Skeletal muscle tissue (tissue), 4 donors: ENCODE results near the gene OCRL. TPM values are rescaled to one million over a fixed set of nuclear protein-coding genes. Genes with fewer than 3 reads are reported as not detected.

Experiments used
- H3K27ac ChIP-seq: one replicate; pipeline ENCODE4 v1.7.0; 2013; ENCODE audit warnings: mild to moderate bottlenecking, low read depth, low read length, inconsistent platforms
- H3K27me3 ChIP-seq, 3 donors: one replicate each; pipeline ENCODE4 v1.7.0; 2013; ENCODE audit warnings: low read length in 3 of 3; ENCODE audit not compliant: control insufficient read depth in 3 of 3, insufficient read depth in 3 of 3
- H3K36me3 ChIP-seq, 3 donors: one replicate each; pipeline ENCODE4 v1.7.0; 2013; ENCODE audit warnings: low read length in 3 of 3; ENCODE audit not compliant: control insufficient read depth in 3 of 3, insufficient read depth in 3 of 3
- H3K4me1 ChIP-seq, 3 donors: one replicate each; pipeline ENCODE4 v1.7.0; 2013; ENCODE audit warnings: low read length in 3 of 3, mild to moderate bottlenecking in 3 of 3; ENCODE audit not compliant: control insufficient read depth in 3 of 3, insufficient read depth in 3 of 3
- H3K4me3 ChIP-seq, 3 donors: one replicate each; pipeline ENCODE4 v1.7.0; 2013; ENCODE audit warnings: low read length in 3 of 3
- H3K9ac ChIP-seq, 3 donors: one replicate each; pipeline ENCODE4 v1.7.0; 2013; ENCODE audit warnings: low read length in 3 of 3, mild to moderate bottlenecking in 3 of 3, moderate library complexity in 2 of 3, low read depth in 1 of 3
- H3K9me3 ChIP-seq, 3 donors: one replicate each; pipeline ENCODE4 v1.7.0; 2013; ENCODE audit warnings: low read length in 3 of 3; ENCODE audit not compliant: control insufficient read depth in 3 of 3
- total RNA-seq: library from RNA; depleted of rRNA; stranded (reverse); fragments of >200 nt; gene quantifications from one replicate; pipeline ENCODE4 v1.2.3, GENCODE V29; 2014
- donor health status: Osteomylitis.

The OCRL gene
- total RNA-seq, 1 donor from 2014 or later, result 8.4 TPM

DNA sequence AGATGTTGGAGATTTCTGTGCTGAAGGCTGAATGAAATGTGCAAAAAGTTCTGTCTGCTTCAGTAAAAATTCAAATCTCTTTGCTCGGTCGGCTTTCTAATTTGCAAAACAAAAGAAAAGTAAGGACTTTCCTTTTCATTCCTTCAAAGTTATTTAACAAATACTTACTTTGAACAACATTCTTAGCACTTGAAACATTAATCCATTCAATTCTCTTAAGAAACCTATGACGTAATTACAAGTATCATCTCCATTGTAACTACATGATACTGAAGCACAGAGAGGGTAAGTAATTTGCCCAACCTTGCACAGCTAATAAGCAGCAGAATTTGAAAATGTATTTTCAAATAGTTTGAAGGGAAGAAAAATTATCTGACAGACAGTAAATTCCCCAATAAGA is 23.7 kb upstream of the OCRL start:
- no peaks in the 10 kb centered on the region for H3K9me3 ChIP-seq
- no peaks in the 10 kb centered on the region for H3K4me1 ChIP-seq
- H3K9ac ChIP-seq, result no peak overlapping the region
- H3K27ac ChIP-seq, result no peak overlapping the region
- peaks cover 0 to 8% (median 6%) of the 10 kb centered on the region in 3 donors for H3K36me3 ChIP-seq
- H3K27me3 ChIP-seq, result no peaks in the 10 kb centered on the region
- H3K4me3 ChIP-seq, result no peak overlapping the region

DNA sequence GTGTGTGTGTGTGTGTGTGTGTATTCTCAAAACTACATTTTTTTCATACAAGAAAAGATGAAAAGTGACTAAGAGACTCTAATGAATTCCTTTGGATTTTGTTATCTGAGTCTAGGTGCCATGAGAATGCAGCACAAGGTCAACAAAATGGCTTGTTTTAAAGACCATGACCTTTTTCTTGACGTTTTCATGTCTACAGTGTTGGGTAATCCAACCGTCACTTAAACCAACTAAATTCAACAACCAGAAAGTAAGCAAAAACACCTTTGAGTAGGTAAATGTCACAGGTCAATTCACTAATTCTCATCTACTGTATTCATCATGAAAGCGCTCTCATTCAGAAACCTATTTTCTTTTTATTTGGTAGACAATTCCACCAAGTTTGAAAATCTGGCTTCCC is 19.9 kb upstream of the OCRL start:
- Histone ChIP-seq H3K27ac (no peak overlapping the region), H3K9ac (no peak overlapping the region), H3K27me3 (no peaks in the 10 kb centered on the region), H3K36me3 (no peaks in the 10 kb centered on the region), H3K4me1 (peaks cover 0 to 2% (median 0%) of the 10 kb centered on the region in 3 donors), H3K9me3 (no peaks in the 10 kb centered on the region), H3K4me3 (no peak overlapping the region)

DNA sequence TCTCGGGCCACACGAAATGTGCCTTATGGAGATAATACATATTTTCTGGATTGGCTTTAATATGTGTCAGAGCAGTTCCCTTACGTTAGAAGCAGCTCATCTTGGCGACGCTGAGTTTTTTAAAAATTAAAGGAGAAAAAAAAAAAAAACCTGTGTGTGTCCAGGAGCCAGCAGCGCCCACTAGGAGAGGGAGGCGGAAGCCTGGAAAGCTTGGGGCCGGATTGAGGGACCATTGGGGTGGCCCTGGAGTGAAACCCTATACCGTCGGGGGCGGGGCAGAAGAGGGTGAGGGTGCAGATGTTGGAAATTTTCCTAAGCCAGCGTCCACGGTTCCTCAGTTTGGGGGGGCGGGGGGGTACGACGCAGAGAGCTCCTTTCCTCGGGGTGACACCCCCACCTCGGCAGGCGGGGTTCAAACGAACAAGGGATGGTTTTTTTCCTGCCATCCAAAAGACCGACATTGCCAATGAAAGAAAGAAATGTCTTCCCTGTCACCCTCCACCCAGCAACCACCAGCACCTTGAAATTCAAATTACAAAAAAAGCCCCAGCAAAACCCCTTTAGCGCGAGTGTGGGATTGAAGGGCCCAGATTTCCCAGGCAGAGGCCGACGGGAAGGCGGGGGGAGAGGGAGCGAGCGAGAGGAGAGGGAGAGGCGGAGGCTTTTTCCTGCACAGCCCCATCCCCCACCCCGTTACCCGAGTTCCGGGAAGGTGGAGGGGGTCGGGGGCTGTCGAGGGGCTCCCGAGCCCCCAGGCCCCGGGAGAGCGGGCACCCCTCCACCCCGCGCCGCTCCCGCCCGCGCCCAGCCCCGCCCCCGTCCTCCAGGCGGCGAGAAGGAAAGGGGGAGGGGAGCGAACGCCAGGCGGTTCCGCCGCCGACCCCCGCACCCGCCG is 17.6 kb upstream of the OCRL start:
- Histone ChIP-seq H3K4me3 (peak overlapping the region; percentile 69 to 77 (median 77)), H3K27me3 (no peaks in the 10 kb centered on the region), H3K27ac (peak overlapping the region; percentile 86), H3K36me3 (no peaks in the 10 kb centered on the region), H3K9me3 (no peaks in the 10 kb centered on the region), H3K9ac (peak overlapping the region; percentile 68 to 82 (median 79)), H3K4me1 (peaks cover 0 to 2% (median 0%) of the 10 kb centered on the region in 3 donors)

DNA sequence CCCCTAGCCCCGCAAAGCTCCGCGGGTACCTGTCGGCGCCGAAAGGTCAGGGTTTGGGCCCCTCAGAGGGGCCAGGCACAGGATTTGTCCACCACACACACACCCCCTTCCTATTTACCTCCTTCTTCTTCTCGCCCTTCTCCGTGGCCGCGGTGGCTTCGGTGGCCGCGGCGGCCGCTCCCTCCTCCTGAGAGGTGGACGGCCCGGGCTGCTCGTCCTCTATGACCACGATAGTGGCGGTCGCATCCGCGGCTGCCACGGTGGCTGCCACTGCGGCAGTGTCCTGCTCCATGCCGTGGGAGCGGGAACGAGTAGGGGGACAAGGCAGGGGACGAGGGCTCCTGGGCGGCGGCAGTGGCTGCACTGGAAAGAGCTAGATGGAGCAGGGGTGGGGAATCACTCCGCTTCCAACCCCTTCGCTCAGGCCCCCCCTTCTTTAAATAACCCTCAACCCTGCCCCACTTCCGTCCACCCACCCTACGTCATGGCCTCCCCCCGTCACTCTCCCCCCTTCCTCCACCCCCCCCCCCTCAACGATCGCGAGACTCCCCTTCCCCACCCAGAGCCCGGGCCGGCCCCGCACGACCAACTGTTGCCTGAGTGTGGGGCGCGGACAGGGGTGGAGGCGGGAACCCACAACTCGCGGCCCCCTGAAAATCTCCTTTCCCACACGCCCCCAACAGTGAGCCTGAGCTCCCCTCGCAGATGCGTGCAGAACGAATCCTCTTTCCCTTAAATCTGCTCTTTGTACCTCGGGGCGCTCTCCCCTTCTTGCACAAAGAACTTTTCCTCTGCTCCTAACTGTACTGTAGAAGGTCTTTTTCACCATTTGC is 16.8 kb upstream of the OCRL start, which contains the start of gene SMARCA1:
TSS of gene SMARCA1 (minus strand) at position 412 of the 833 bp plus-strand sequence. CDS start at position 292, 120 bp downstream.
- Histone ChIP-seq H3K4me3 (peak within 1 kb of the TSS; percentile 69 to 77 (median 77)), H3K27ac (peak within 1 kb of the TSS; percentile 86), H3K36me3 (no peaks in the 10 kb centered on the region), H3K27me3 (no peaks in the 10 kb centered on the region), H3K9ac (peak within 1 kb of the TSS; percentile 68 to 82 (median 79)), H3K4me1 (peaks cover 0 to 2% (median 0%) of the 10 kb centered on the region in 3 donors), H3K9me3 (no peaks in the 10 kb centered on the region)

DNA sequence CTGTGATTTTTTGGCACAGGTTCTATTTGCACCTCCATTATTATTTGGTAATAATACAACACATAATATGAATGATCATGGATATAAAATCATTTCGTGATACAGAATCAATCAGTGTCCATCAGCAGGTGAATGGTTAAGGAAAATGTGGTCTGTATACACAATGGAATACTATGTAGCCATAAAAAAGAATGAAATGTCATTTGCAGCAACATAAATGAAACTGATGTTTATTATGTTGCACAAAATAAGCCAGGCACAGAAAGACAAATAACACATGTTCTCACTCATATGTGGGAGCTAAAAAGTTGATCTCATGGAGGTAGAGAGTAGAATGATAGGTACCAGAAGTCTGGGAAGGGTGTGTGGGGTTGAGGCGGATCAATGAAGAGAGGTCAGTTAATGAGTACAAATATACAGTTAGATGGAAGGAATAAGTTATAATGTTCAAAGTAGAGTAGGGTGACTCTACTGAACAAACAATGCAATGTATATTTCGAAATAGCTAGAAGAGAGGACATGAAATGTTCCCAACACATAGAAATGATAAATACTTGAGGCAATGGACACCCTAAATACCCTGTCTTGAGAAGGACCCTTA is 15.7 kb upstream of the OCRL start:
- Histone ChIP-seq H3K9me3 (no peaks in the 10 kb centered on the region), H3K36me3 (no peaks in the 10 kb centered on the region), H3K27me3 (no peaks in the 10 kb centered on the region), H3K9ac (no peak overlapping the region), H3K27ac (no peak overlapping the region), H3K4me3 (no peak overlapping the region), H3K4me1 (peaks cover 0 to 2% (median 0%) of the 10 kb centered on the region in 3 donors)

DNA sequence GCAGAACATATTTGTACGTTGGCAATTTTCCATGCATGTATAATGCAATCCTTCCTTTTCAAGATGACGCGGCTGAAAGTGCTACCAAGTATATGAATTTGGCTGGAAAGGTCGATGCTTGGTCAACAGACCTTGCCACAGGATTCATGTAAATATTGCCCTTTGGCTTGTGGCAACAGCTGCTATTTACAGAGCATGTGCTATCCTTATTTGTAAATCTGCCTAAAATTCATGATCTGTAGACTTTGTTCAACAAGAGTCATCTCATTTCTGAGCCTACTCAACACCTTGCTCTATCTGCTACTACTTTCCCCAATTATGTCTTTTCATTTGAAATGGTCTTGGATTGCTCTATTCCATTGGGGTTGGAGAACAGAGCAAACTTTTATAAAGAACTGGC is 14.9 kb upstream of the OCRL start:
- Histone ChIP-seq H3K4me1 (peaks cover 0 to 2% (median 0%) of the 10 kb centered on the region in 3 donors), H3K9me3 (no peaks in the 10 kb centered on the region), H3K9ac (no peak overlapping the region), H3K36me3 (no peaks in the 10 kb centered on the region), H3K27ac (no peak overlapping the region), H3K27me3 (no peaks in the 10 kb centered on the region), H3K4me3 (no peak overlapping the region)

DNA sequence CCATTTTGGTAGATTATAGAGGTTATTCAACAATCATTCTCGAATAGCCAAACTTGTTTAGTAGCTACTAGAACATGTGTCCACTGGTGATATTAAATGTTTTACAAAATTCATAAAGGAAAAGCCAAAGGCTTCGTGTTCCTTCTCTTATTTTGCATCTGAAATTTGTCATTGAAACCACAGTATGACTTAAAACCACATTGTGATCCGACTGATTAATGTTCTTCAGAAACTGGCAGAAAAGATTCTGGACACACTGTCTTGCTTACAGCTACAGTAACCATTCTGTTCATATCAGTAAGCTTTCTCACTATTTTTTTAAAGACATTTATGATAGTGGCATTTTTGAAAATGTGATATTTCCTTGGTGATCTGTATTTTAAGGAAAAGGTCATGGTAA is 14.2 kb upstream of the OCRL start:
- H3K9me3 ChIP-seq, result no peaks in the 10 kb centered on the region
- H3K4me3 ChIP-seq, result no peak overlapping the region
- no peak overlapping the region for H3K27ac ChIP-seq
- no peak overlapping the region for H3K9ac ChIP-seq
- H3K4me1 ChIP-seq, result peaks cover 0 to 2% (median 0%) of the 10 kb centered on the region in 3 donors
- H3K36me3 ChIP-seq, result no peaks in the 10 kb centered on the region
- H3K27me3 ChIP-seq, result no peaks in the 10 kb centered on the region

DNA sequence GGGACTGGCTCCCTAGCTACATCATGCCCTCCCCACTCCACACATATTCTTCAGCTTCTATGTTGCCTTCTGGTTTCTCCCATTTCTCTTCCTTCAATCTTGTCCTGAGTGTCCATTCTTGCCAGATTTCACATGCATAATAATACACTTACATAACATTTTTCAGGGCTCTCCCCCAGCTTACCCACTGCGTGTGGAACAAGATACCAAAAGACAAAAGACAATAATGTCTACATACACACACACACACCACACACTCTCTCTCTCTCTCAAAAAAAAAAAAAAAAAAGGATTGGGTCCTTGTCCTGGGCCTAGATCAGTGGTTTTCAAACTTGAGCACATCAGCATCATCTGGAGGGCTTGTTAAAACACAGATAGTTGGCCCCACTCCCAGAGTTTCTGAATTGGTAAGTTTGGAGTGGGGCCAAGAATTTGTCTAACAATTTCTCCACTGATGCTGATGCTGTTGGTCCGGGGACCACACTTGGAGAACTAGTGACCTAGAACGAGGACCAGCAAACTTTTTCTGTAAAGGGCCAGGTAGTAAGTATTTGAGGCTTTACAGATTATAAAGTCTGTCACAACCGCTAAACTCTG is 10.3 kb upstream of the OCRL start:
- no peaks in the 10 kb centered on the region for H3K27me3 ChIP-seq
- no peaks in the 10 kb centered on the region for H3K4me1 ChIP-seq
- H3K27ac ChIP-seq, result no peak overlapping the region
- no peak overlapping the region for H3K9ac ChIP-seq
- no peak overlapping the region for H3K4me3 ChIP-seq
- H3K36me3 ChIP-seq, result no peaks in the 10 kb centered on the region
- no peaks in the 10 kb centered on the region for H3K9me3 ChIP-seq

DNA sequence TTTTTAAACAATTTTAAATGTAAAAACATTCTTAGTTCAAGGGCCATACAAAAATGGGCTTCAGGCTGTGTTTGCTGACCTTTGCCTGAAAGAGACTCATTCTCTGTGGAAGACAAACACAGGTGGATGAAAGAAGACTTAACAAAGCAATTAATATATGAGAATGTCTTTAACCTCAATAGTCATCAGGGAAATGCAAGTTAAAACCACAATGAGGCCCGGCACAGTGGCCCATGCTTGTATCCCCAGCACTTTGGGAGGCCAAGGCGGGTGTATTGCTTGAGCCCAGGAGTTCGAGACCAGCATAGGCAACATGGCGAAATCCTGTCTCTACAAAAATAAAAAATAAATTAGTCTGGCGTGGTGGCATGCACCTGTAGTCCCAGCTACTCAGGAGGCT is 9.6 kb upstream of the OCRL start:
- Histone ChIP-seq H3K27me3 (no peaks in the 10 kb centered on the region), H3K36me3 (no peaks in the 10 kb centered on the region), H3K9ac (no peak overlapping the region), H3K9me3 (no peaks in the 10 kb centered on the region), H3K4me1 (no peaks in the 10 kb centered on the region), H3K27ac (no peak overlapping the region), H3K4me3 (no peak overlapping the region)
